Measurements from ENCODE around the gene KLLN.
"Not testable (repeated sequence)": the region's sequence is repeated elsewhere in the genome, so short reads cannot be mapped to it uniquely, and the experiment has no call there.

KLLN gene

DNA sequence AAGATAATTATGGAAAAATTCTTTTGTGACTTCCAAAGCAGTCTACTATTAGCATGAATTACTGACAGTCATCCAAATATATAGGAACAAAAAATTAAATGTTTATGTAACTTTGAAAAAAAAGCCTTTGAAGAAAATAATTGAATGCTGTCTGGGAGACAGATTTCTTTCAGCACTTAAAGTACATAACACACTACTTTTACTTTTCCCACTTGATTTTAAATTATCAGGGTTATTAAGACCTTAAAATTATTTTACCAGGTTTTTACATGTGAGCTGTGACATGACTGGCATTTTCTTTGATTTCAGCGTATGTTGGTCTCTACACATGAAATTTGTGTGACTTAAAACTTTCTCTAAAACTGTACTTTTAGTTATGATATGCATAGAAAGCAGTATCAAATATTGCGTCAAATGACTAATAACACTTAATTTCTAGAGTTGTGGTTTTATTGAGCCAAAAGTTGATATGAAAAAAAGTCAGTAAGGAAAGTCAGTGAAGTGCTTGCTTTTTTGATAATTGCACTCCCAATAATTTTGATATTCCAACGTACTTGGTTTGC, 3.2 kb upstream of the KLLN start:
- no peak for DNase-seq (ENCODE audit: low read depth in 2 of 2)

DNA sequence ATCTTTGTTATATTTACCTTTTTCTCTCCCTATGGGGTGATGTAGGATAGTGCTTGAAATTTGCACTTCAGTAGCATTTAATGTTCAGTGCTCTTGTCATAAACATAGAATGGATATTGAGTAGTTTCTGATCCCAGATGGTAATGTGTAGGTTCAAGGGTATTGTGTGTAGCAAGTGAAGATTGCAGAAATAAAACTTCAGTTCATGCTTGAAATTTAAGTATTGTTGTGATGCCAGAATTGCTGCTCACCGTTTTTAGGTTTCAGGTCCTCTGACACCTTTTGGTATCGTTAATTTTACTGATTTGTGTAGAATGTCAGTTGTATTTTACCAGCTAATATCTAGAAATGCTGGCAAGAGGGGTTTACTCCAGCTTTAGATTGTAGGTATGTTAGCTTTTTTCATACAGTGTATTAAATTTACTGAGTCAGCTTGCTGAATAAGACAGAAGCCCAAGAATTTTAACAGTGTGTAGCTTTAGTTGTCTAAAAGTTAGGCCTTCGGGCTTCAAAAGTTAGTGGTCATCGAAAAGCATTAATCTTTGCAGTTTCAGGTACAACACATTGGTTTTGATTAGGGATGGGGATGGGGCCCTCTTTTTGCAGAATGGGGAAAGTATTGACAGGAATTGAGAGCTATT, 2.0 kb upstream of the KLLN start:
- DNase-seq (ENCODE audit: low read depth in 2 of 2) = no peak

DNA sequence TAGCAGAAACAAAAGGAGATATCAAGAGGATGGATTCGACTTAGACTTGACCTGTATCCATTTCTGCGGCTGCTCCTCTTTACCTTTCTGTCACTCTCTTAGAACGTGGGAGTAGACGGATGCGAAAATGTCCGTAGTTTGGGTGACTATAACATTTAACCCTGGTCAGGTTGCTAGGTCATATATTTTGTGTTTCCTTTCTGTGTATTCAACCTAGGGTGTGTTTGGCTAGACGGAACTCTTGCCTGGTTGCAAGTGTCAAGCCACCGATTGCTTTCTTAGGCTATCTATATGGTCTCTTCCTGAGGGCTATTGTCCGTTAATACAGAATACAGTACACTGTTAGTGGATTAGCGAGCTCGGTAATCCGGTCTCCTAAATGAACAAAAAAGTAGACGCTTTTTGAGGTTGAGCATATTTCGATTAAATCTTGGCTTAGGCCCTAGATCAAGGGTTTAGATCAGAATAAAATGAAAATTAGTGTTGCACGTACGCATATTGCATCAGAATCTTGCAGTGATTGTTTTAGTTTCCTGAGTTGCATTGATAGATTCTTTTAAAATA, 1.2 kb upstream of the KLLN start:
- DNase-seq (ENCODE audit: low read depth in 2 of 2) = no peak

DNA sequence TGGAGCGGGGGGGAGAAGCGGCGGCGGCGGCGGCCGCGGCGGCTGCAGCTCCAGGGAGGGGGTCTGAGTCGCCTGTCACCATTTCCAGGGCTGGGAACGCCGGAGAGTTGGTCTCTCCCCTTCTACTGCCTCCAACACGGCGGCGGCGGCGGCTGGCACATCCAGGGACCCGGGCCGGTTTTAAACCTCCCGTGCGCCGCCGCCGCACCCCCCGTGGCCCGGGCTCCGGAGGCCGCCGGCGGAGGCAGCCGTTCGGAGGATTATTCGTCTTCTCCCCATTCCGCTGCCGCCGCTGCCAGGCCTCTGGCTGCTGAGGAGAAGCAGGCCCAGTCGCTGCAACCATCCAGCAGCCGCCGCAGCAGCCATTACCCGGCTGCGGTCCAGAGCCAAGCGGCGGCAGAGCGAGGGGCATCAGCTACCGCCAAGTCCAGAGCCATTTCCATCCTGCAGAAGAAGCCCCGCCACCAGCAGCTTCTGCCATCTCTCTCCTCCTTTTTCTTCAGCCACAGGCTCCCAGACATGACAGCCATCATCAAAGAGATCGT, 690 bp upstream of the KLLN start:
- DNase-seq (ENCODE audit: low read depth in 2 of 2) = not testable (repeated sequence)

DNA sequence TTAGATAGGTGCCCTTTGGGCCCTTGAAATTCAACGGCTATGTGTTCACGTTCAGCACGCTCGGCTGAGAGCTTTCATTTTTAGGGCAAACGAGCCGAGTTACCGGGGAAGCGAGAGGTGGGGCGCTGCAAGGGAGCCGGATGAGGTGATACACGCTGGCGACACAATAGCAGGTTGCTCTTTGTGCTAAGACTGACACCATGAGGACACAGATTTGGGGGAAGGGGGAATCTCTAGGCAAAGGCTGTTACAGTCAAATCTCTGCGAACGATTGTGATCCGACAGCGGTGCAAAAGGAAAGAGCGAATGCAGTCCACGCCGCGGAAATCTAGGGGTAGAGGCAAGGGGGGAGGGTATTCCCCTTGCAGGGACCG, 667 bp downstream of the KLLN start:
- peak in 1 of 2 donors; percentile 56 for DNase-seq (ENCODE audit: low read depth in 2 of 2)

DNA sequence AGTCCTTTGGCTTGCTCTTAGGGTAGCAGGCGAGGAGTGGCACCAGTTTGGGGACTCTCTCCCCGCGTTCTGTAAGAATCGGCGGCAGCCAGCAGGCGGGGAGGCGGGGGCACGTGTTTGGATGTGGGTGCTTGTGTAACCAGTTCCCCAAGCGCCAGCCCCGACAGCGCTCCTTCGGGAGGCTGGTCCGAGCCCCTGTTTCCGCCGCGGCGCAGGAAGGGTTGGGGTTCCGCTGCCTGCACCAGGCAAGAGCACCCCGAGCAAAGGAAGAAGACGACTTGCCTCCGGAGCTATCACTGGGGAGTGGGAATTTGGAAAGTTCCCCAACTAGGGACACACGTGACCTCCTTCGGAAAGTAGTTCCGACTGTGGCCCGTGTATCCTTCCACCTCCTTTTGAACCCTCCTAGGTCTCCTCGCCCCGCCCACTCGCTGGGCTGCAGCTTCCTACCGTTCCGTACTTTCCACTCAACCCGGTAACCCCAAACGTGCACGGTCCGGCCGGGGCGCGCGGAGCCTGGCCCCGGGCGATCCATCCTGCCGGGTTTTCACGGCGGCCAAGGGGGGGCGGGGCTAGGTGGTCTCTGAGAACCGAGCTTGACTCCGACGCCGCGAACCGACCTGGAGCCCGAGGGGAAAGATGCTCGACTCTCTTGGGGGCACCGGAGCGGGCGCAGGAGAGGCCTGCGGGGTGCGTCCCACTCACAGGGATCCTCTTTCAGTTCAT, 1.2 kb downstream of the KLLN start:
- DNase-seq (ENCODE audit: low read depth in 2 of 2) = peak; percentile 90 to 91

DNA sequence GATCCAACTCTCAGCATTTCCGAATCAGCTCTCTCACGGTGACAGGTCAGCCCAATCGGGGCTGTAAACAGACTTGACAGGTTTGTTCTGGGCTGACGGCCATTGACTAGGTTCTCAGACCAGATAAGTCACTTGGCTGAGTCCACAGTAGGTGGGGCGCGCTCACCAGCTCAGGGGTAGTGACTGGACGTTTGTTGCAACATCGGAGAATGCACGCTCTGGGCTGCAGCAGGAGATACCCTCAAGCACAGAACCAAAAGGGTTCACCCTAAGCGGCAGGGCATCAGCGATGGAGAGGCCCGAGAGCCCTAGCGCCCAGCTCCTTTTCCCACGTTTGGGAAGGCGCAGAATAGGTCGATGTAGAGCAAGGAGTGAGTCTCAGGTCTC, 1.8 kb downstream of the KLLN start:
- peak in 1 of 2 donors; percentile 12 for DNase-seq (ENCODE audit: low read depth in 2 of 2)

DNA sequence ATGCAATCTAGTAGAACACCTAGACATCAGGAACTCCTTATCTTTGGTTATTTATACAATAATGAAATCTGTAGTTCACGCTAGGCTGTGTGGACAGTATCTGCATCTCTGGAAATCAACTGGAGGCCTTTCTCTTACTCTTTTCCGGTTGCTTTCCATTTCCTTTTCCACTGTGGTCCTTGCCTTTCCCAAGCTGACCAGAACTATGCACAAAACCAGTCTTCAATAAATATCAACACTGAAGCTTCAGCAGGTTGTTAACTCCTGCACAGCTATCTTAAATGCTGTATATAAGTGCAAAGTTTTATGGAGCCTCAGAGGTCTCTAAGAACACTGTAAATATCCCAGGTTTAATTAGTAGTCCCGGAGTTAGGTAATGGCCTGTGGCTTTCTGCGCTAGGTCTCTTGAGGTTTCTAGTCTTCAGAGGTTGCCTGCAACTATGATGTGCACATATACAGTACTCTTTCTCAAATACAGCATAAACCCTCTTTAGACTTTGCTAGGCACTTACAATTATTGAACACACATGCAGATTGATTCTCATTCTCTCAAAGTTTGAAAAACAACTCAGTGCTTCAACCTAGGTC, 2.4 kb downstream of the KLLN start:
- no peak for DNase-seq (ENCODE audit: low read depth in 2 of 2)

DNA sequence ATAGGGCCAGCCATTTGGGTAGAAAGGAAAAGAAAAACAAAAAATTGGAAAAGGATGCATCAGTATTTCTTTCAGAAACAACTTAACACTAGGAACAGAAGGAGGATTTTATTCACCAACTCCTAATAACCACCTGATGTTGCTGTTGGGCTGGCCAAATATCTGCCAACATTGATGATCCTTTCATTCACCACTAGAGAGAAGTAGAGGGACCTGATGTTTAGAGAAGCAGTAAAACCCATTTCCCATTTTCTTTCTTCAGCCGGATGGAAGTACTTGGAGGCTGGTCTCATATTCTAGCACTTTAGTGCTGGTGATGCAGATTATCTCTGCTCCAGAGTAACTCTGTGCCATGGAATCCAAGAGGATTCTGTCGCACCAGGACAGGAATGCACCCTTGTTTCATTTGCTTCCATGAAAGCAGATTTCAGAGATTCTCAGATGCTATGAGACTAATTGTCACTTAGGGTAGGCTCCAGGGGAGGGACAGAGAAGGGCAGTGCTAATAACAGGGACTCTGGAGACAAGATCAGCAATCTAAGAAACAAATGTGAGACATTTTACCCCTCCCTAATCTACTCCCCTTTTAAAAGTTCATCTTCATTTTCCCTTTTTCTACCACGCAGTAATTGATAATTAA, 3.1 kb downstream of the KLLN start:
- no peak for DNase-seq (ENCODE audit: low read depth in 2 of 2)

DNA sequence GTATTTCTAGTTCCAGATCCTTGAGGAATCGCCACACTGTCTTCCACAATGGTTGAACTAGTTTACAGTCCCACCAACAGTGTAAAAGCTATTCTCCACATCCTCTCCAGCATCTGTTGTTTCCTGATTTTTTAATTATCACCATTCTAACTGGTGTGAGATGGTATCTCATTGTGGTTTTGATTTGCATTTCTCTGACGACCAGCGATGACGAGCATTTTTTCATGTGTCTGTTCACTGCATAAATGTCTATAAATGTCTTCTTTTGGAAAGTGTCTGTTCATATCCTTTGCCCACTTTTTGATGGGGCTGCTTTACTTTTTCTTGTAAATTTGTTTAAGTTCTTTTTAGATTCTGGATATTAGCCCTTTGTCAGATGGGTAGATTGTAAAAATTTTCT, 7.7 kb downstream of the KLLN start:
- not testable (repeated sequence) for DNase-seq (ENCODE audit: low read depth in 2 of 2)

DNA sequence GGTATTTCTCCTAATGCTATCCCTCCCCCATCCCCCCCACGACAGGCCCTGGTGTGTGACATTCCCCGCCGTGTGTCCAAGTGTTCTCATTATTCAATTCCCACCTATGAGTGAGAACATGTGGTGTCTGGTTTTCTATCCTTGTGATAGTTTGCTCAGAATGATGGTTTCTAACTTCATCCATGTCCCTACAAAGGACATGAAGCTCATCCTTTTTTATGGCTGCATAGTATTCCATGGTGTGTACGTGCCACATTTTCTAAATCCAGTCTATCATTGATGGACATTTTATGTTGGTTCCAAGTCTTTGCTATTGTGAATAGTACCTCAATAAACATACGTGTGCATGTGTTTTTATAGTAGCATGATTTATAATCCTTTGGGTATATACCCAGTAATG, 8.1 kb downstream of the KLLN start:
- not testable (repeated sequence) for DNase-seq (ENCODE audit: low read depth in 2 of 2)

DNA sequence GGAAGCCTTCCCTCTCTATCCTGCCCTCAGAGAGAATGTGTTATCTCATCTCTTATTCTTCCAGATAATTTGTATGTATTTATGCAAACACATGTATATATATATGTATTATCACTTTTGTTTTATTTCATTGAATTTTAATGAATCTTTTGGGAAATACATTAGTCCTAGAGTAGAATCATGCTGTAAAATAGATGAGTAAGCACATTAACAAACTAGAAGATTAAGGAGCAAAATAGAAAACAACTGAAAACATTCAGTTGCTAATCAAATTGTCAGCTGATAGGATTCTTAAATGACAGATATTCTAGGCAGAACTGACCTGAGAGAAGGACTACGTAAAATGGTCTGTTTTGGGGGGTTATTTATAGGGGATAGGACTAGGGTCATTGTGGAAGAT, 11.2 kb downstream of the KLLN start:
- no peak for DNase-seq (ENCODE audit: low read depth in 2 of 2)

DNA sequence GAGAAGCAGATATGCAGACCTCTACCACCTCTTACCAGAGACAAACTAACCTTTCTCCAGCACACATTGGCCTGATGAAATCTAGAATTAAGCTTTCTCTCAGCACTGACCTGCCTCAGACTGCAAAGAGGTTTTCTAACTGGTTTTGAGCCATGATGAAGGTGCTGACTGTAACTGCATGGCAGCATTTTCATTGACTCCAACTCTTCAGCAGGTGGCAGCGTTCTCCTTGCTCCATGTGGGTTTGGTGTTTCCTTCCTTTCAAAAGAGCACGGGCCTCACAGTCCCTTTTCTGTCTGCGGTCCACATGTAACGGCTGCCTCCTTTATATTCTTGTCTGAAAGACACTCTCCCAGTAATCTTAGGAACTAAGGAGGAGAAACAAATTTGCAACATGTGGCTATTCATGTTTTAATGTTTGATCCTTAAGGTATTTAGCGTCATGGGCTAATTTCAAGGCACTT, 12.6 kb downstream of the KLLN start:
- peak in 1 of 2 donors; percentile 39 for DNase-seq (ENCODE audit: low read depth in 2 of 2)

DNA sequence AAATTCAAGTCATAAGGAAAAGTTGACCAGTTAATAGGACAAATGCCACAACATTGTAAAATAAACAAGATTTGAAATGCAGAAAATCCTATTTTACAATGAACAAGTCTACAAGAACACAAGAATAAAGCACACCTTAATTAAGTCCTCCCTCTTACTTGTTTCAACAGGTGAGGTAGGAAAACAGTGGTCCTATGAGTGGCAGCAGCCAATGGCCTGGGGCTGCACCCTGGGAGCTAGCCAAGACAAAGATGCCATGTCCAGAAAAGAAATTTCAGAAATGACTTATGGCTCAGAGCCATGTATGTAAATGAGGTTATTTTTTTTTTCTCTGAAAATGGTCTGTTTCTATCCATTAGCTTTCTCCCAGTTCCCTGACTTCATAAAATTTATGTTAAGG, 14.3 kb downstream of the KLLN start:
- no peak for DNase-seq (ENCODE audit: low read depth in 2 of 2)

DNA sequence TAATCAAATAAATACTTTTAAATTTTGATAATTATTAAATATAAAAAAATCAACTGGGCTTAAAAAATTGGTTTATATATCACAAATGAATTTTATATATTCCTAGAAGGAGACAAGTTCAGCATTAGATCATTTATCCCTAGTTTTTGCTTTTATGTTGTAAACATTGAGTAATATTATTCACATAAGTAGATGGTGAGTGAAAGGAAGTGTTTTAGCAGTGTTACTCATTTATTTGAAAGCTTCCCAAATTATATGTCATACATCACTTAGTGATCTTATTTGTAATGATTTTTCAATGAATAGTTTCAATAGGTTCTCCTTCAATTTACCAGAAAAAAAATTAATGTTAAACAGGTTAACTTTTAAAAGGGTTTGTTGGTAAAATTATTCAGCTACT, 15.8 kb downstream of the KLLN start:
- no peak for DNase-seq (ENCODE audit: low read depth in 2 of 2)

DNA sequence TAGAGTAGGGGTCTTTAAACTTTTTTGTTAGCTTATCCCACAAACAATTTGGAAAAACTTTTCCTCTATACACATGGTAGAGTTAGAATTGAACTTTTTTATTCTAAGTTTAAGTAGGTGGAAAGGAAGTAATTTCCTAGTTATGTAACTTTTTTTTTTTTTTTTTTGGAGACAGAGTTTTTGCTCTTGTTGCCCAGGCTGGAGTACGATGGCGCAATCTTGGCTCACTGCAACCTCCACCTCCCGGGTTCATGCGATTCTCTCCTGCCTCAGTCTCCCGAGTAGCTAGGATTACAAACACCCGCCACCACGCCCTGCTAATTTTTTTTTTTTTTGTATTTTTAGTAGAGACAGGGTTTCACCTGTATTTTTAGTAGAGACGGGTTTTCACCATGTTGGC, 16.6 kb downstream of the KLLN start:
- not testable (repeated sequence) for DNase-seq (ENCODE audit: low read depth in 2 of 2)

DNA sequence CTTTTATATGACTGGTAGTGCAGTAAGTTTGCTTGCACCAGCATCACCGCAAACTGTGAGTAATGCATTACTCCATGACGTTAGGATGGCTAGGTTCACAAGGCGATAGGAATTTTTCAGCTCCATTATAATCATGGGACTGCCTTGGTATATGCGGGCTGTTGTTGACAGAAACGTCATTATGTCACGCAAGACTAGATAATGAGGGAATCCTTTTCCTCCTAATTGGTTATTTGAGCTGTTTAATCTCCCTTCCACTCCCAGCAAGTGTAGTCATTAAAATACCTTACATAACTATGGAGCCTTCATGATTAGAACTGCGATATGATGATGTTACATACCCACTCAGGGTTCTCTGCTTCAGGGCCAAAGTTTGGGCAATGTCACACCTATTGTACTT, 17.3 kb downstream of the KLLN start:
- no peak for DNase-seq (ENCODE audit: low read depth in 2 of 2)

DNA sequence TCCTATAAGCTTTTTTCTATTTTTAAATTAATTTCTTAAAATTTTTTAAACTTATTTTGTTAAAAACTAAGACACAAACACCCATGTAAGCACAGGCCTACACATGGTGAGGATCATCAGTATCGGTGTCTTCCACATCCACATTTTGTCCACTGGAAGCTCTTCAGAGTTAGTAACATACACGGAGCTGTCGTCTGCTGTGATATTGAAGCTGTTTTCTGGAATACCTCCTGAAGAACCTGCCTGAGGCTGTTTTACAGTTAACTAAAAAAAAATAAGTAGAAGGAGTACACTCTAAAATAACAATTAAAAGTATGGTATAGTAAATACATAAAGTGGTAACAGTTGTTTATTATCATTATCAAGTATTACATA, 17.7 kb downstream of the KLLN start:
- no peak for DNase-seq (ENCODE audit: low read depth in 2 of 2)

DNA sequence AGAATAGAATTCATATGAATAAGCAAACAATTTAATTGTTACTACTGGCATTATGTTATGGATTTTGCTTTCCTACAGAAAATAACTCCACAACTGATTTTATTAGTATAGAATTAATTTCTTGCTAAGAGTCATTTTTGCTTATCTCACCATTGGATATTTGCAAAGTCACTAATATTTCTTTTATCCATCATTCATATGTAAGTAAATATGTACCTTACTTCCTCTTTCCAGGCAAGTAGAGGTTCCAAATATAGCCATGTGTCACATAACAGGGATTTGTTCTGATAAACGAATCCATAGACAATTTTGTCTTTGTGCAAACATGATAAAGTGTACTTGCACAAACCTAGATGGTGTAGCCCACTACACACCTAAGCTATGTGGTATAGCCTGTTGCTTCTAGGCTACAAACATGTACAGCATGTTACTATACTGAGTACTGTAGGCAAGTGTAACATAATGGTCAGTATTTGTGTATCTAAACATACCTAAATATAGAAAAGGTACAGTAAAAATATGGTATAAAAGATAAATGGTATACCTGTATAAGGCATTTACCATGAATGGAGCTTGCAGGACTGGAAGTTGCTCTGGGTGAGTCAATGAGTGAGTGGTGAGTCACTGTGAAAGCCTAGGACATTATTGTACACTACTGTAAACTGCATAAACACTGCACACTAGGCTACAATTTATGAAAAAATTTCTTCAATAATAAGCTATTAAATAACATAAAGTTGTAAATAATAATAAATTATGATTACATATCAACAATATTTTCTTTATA, 18.3 kb downstream of the KLLN start:
- DNase-seq (ENCODE audit: low read depth in 2 of 2) = no peak

DNA sequence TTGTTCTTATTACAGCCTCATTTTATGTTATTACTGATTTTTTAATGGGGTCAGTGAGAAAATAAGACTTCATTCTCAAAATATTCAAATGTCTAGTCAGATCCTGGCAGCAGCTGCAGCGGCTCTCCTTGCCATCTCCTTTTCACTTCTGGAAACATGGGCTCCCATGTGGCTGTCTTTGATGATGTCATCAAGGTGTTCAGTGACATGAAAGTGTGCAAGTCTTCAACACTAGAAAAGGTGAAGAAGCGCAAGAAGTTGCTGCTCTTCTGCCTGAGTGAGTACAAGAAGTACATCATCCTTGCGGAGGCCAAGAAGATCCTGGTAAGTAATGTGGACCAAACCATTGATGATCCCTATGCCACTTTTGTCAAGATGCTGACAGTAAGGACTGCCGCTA, 19.6 kb downstream of the KLLN start:
- no peak for DNase-seq (ENCODE audit: low read depth in 2 of 2)

All from stimulated activated CD8-positive, alpha-beta memory T cell treated with anti-CD3 and anti-CD28 coated beads, Interleukin-7, amount 100 ng/mL, for 4 hours (primary cell).